Inferior parietal cortex (tissue), 1 donor: Measurements from ENCODE around the gene CIROP.

Experiments used
- DNase-seq: peaks from one replicate; pipeline ENCODE4 v3.0.0-alpha.2; 2016; ENCODE audit errors: extremely low spot score

Gene CIROP

DNA sequence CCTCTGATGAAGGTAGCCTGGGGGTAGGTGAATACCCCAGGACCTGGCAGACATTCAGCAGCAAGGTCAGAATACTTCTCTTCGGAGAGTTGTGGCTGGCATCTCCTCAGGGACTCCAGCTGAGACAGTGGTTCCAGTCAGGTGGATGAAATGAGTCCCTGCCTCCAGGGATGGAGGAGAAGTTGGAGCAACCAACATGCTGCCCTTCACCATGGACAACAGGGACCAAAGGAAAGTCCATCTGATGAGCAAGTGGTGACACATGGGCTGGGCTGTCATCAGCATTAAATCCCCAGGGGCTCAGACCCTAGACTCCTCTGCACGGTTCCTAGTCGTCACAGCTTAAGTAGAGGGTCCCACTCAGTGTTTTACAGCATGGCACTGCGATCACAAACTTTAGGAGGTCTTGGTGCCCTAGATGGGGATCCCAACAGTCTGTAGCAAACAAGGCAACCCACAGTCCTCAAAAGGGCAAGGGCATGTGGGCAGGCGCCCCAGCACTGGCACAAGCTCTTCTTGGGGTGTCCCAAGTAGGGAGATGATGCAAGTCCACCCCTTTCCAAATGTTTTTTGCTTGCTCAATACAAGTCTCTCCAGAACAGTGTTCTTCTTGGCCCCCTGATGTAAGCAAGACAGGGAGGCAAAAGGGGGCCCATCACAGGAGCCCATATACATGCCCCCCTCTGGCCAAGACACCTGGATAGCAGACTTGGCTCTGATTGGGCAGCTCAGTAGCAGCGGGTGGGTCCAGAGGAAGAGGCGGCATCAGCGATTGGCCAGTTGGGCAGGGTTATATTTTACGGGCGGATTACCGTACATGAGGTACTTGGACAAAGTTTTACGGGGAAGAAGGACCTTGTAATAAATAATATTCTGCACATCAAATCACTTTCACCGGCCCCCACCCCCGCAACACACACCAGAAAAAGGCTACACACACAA lies 36.7 kb downstream of the CIROP start:
- DNase-seq = no peak

DNA sequence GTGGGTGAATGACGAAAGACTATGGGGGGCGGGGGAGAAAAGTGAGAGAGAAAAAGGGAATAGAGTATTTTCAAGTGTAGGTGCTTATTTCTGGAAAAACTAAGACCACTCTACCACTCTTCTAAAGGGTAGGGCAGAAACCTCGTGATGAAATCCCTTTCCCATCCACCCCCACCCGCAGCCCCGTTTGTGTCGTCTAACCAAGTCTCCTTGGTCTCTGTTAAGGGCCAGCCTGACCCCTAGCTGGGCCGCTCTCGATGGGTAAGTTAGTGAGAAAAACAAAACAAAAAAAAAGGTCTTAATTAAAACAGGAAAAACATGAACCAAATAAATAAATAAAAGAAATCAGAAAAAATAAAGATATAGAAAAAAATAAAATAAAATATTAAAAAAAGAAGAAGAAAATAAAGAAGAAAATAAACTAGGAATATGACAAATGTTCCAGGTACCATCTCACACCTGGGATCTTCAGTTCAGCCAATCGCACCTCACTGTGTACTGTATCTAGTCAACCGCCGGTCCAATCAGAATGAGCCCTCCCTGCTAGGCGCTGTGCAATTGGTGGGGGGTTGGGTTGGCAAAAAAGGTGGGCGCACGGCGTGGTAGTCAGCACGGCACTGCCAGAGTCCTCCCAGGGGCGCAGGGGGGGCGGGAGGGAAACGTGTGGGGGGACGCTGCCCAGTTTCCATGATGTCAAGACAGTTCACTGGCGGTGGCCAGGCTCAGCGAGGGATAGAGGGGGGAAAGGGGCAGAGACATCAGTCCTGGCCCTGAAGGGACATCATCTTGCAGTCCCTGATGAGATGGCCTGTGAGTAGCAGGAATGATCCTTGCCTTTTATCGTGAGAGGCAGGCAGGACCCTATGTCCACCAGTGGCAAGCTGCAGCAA lies 37.7 kb downstream of the CIROP start:
- DNase-seq = no peak

DNA sequence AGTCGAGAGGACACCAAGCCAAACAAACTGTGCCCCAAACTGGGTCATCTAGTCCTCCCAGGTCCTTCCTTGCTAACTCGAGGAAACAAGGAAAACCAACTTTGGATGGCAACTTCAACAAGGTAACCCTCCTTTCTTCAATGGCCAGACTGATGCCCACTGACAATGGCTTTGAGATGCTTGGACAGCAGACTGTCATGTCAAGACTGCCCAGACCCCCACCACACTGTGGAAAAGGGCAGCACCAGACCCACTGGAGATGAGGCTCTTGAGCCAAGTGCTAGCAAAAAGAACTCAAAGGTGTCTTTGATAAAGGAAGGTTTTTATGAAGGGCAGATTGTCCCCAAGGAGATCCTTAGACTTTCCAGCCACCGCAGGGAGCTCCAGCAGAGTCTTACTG lies 38.4 kb downstream of the CIROP start:
- DNase-seq = no peak

DNA sequence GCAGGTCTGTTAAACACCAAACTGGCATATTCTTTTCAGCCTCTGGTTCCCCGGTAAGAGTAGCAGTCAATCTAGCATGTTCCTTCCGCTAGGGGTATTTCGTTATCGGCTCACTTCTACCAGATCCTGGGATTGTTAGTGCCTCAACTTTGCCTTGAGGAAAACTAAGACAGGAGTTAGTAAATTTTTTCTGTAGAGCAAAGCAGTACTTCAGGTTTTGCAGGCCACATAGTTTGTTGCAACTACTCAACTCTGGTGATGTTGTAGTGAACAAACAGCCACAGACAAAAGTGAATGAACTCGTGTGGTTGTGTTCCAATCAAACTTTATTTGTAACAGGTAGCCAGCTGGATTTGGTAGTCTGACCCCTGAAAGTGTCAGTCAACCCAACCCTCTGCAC lies 41.2 kb downstream of the CIROP start:
- DNase-seq = no peak

DNA sequence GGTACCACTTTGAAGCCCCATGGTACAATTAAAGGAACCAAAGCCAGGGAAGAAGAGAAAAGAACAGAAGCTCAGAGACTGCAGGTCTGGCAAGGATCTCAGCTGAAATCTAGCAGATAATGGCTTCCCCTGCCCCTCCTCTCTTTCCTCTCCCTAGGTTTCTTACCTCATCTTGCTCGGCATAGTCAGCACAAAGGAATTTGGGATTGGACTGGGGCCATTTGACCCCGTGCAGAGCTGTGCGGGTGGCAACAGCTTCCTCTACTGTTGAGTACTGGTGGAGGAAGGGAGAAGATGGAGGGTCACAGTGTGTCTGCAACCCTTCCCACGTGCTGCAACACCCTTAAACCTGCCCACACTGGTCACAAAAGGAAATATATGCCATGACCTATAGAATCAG lies 42.8 kb downstream of the CIROP start:
- DNase-seq = no peak

DNA sequence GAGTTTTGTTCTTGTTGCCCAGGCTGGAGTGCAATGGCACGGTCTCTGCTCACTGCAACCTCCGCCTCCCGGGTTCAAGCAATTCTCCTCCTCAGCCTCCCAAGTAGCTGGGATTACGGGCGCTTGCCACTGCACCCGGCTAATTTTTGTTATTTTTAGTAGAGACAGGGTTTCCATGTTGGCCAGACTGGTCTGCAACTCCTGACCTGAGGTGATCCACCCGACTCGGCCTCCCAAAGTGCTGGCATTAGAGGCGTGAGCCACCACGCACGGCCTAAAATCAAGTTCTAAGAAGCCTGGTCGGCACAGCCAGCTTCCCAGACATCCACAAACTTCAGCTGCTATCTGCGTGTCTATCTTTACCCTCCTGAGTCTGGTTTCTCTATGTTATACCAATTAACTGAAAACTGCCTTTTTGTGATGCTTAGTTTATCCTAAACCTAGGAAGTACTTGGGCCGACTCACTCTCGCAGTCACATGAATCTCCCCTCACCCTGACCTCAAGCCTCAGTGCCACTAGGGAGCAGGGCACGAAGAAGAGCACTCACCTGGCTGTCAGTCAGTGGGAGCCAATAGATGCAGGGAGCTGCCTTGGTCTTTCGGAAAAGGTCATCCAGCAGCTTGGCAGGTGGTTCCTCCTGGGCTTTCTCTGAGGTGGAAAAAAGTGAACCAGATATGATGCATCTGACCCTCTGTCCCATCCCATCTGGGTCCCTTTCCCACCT lies 44.1 kb downstream of the CIROP start:
- no peak for DNase-seq

DNA sequence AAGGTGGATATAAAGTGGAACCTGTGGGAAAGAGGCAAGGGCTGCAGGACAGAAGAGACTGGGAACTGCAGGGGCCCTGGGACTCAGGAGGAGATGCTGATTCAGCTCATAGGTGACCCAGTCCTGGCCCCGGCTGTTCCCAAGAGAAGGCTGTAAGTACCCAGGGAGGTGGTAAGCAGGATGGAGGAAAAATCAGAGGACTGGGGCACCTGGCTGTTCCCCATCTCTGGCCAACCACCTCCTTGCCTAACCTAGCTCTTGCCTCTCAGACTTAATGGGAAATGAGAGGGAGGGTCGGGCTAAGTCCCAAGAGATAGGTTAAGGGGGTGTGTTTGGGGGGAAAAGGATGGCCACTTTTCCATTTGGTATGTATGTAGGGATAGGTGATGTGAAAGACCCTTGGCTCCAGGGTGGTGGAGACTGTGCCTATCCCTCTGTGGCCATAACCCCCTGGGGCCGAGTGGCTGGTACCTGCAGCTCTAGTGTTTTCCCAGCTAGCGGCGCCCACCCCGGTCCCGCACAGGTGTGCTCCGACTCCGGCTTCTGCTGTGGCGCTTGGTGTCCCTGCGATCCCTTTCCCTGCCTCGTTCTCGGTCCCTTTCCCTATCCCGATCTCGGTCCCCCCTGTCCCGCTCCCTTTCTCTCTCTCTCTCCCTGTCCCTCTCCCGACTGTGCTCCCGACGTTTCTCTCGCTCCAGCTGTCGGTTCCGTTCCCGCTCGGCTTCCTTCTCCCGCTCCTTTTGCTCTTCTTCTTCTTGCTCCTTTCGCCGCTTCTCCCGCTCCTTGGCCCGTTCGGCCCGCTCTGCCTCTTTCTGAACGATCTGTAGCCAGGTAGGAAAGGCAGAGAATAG lies 45.9 kb downstream of the CIROP start:
- DNase-seq = no peak

DNA sequence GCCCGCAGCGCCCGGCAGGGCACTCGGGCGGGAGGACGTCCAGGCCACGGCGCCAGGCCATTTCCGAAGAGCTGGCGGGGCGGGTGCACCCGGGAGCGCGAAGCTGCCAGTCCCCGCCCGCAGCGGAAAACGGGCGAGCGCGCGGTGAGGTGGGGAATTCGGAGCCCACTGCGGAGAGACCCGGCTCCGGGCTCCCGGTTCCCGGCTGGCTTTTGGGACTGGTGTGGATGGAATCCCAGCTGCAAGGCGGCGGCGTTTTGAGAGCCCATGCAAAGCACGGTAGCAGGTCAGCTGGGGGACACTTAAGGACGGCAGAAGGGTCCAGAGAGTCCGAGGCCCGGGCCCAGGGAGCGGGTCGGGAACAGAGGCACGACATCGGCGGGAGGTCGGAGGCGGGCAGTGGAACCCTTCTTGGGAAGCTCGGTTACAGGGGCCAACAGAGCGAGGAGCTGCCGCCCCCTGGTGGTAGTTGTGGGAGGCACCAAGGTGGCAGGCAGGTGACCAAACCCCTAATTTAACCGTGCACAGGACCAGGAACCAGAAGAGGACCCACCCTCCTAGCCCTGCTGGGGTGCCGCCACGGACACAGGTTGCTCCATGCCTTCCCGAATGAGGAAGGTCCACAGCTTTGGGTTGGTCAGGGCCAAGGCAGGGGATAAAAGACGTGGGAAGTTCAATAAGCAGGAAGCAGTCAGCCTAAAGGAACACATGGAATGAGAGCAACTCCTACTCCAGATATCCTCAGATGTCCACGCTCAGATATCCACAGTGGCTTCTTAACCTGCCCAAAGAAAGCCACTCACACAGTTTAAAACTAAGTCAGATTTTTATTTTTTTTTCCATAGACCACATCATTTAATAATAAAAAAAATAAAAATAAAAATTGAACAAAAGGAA lies 46.8 kb downstream of the CIROP start:
- peak; percentile 89 for DNase-seq

DNA sequence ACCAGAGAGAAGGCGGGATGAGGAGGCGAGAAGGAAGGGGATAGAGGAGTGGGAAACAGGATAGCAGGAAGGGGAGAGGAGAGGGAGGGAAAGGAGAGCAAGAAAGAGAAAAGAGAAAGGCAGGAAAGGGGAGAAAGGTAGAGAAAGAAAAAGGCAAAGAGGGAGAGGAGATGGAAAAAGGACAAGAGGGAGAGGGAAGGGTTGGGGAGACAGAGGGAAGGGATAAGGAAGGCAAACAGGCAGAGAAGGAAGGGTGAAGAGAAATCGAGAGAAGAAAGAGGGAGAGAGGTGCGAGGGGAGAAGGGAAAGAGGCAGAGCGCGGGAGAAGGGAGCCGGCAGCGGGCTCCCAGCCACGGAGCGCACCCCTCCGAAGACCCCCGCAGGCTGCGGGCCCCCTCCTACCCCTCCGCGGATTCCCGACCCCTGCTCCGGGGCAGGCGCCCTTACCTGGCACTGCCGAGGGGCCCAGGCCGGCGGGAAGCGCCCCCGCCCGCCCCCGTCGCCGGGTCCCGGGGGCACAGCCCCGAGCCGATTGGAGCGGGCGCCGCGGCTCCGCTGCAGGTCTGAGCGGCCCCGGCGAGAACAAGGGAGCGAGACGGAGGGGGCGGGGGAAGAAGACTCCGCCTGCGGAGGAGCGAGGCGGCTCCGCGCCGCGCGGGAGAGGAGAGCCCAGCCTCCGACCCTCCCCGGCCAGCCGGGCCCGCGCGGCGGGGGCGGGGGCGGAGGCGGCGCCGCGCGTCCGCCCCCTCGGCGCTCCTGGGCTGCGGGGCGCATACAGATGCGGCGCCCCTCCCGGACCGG lies 47.6 kb downstream of the CIROP start, which contains the start of gene CDH24:
Gene CDH24 (minus strand): TSS at position 565 of the 801 bp plus-strand sequence. CDS start 1,787 bp downstream, outside the sequence.
- DNase-seq = no peak

DNA sequence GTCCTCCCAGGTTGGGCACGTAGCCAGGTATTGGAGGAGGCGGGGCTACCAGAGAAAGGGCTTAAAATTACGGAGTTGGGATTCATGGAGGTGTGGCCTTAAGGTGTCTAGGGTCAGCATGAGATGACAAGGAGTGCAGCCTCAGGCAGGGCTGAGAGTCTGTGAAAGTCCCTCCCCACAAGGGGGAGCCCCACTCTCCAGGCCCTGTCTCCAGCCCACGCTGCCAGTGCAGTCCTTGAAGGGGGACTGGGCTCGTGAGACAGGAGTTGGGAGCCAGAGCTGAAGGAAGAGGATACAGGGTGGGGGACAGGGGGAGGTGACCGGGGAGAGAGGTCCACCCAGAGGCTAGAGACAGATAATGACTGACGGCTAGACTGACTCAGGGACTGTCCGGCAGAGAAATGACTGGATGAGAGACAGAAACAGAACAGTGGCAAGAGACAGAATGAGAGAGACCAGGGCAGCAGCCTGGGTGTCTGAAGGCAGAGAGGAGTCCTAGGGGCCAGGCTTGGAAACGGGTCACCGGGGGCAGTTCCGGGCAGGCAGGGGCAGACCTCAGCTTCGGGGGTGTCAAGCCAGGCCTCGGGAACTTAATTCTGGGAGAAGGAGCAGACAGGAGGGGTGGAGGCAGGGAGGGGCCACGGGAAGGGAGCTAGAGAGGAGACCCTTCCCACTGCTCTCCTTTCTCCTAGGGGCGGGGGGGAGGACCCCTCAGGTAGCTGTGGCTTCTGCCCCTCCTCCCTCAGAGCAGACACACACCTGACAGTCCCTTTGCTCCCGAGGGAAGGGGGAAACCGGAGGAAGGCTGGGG lies 48.4 kb downstream of the CIROP start:
- no peak for DNase-seq

DNA sequence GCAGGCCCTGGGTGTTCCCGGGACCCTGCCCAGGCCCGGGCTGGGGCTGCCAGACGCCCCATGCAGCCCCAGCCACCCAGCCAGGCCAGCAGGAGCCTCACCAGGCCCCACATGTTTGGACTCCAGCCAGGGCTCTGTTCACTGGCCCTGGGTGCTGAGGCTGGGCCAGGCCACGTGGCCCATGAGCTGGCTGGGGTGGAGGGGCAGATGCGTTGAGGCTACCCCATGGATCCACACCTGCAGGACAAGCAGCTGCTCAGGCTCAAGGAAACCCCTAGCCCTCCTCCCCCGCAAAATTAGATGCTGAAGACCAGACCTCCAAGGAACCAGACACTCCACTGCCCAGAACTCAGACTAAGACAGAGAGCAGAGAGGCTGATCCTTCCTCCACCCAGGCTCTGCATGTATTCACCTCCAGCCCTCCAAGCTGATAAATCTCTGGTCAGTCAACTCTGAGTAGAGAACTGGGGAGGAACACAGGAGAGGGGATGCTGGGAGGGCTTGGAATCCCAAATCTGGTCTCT lies 49.1 kb downstream of the CIROP start:
- no peak for DNase-seq

DNA sequence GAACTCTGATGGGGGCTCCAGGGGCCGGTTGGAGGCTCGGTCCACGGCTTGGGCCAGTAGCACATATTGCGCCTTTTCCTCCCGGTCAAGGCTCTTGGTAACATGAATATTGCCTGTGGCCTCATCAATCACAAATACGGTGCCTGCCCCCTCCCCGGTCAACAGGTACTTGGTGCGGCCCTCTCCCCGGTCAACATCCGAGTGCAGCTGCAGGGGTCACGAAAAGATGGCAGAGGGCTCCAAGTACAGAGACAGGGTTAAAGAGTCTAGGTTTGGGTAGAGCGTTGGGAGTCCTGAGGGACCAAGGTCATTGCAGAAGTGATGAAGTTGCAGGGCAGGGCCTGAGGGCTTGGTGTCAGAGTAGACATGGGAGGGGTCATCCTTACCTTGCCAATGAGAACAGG lies 49.6 kb downstream of the CIROP start:
- no peak for DNase-seq

DNA sequence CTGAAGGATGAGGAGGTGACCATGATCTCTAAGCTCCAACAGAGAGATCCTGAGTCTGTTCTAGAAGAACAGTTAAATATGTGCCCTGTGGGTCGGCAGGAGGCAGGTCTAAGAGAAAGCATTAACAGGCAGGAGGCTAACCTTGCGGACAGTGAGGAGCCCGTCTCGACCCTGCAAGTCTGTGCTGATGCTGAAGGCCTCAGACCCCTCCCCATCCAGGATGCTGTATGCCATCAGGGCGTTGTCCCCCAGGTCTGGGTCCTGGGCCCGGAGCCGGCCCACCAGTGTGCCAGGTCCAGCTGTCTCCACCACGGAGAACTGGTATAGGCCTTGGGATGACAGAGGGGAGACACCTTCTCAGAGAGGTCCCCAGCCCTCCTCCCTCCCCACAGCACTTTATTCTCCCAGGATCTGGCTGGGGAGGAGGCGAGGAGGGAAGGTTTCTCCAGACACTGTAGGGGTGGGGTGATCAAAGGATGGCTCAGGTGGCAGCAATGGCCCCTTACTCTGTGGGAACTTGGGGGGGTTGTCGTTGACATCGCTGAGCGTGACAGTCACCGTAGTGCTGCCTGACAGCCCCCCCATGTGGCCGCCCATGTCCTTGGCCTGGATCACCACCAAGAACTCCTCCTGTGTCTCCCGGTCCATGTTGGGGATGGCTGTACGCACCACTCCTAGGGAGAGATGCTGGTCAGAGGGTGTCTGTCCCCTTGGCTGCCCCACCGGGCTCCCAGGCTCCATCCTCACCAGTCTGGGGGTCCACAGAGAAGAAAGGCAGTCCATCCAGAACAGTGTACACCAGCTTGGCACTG lies 50.6 kb downstream of the CIROP start:
- DNase-seq = no peak

DNA sequence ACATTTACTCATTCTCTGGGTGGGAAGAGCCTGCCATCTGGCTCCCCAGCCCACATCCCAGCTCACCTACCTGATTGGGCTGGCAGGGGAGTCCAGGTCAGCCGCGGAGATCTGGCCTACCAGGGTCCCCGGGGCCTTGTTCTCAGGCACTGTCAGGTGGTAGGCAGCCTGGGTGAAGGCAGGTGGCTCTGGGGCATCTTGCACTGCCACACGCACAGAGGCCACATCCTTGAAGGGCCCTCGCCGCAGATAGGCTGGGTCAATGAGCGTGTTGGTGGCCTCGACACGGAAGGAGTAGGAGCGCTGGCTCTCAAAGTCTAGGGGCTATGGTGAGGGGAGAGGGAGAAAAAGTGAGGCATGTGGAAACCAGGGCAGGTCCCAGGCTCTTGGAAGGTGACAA lies 51.4 kb downstream of the CIROP start:
- no peak for DNase-seq

DNA sequence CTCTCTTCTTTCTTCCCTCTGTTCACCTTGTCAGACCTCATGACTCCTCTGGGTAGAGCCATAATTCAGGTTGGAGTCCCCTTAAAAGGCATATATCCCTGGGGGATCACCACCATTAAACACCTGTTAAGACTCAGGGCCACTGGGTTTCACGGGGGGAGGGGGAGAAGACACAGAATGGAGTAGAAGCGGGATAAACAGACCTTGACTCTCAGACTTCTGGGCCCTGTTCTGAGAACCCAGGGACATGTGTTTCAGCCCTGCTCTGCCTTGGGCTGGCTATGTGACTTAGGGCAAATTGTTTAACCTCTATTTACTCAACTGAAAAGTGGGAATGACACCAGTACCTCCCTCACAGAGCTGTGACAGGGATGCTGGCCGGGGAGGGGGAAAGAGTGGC lies 52.1 kb downstream of the CIROP start:
- DNase-seq = no peak

DNA sequence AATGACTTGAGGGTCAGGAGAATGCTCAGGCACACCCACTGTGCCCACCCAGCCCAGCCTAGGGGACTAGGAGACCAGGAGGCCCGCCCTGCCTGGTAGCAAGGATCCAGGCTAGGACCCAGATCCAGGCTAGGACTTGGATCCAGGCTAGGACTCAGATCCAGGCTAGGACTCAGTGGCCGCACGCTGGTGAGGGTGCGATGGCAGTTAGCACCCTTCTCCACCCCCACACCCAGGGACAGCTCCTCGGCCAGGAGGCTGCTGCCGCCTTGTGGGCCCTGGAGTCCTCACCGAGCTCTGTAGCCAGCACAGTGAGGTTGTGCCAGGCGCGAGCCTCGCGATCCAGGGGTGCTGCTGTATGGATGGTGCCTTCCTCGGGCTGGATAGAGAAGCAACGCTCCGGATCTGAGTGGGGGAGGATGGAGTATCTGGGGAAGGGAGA lies 52.6 kb downstream of the CIROP start:
- DNase-seq = no peak
